Psoas muscle (tissue), 8 donors: Measurements from ENCODE around the gene RASSF3. TPM values are rescaled to one million over a fixed set of nuclear protein-coding genes. Genes with fewer than 3 reads are reported as not detected.

Source experiments
- ATAC-seq, 4 donors: fragments of 200-7000 bp; cut with Tn5 transposase; one replicate each; pipeline ENCODE4 v1.9.1; 2020; ENCODE audit warnings: moderate library complexity in 3 of 4, mild to moderate bottlenecking in 2 of 4
- DNase-seq, 2 donors: peaks; one replicate each; pipeline ENCODE4 v3.0.0-alpha.2; 2020
- H3K27ac ChIP-seq: fragments of 200-600 bp; one replicate; pipeline ENCODE4 v1.8.0; 2022
- H3K27me3 ChIP-seq, 3 donors: fragments of 200-600 bp in 1 of 3; one replicate each; pipeline versions ENCODE4 v1.6.1 to v1.8.0; 2013 to 2022; ENCODE audit warnings: low read length in 2 of 3, mild to moderate bottlenecking in 2 of 3, moderate library complexity in 1 of 3; ENCODE audit not compliant: insufficient read depth in 3 of 3
- H3K36me3 ChIP-seq, 2 donors: fragments of 200-600 bp in 1 of 2; one replicate each; pipeline versions ENCODE4 v1.6.1 to v1.8.0; 2013 to 2022; ENCODE audit warnings: low read depth in 1 of 2, mild to moderate bottlenecking in 1 of 2, moderate library complexity in 1 of 2; ENCODE audit not compliant: insufficient read depth in 1 of 2
- H3K4me1 ChIP-seq: fragments of 200-600 bp; one replicate; pipeline ENCODE4 v1.8.0; 2022
- H3K4me3 ChIP-seq: fragments of 200-600 bp; one replicate; pipeline ENCODE4 v1.8.0; 2022; ENCODE audit warnings: mild to moderate bottlenecking
- H3K9me3 ChIP-seq: fragments of 200-600 bp; one replicate; pipeline ENCODE4 v1.8.0; 2022
- WGBS, 3 donors: extraction: QIAGEN DNeasy Blood & Tissue Kit; methylation state at CpG; one replicate each; pipeline versions ENCODE4 v1.1.6 to v1.1.7; 2013; 5-methylcytosine and 5-hydroxymethylcytosine counted together
- intact Hi-C, 2 donors: fragments of 100-400 bp; cut with DNase I; formaldehyde crosslinking; loops; one replicate each; pipeline versions ENCODE4 v1.11.0 to v1.14.2; 2022
- polyA plus RNA-seq, 3 donors: library from polyadenylated mRNA; stranded (reverse); fragments of 200-250 nt; gene quantifications; one replicate each; pipeline ENCODE4 v1.2.3, GENCODE V29; 2013
- total RNA-seq, 4 donors: library from RNA; stranded (reverse); fragmentation: NEBNext Ultra II Directional in 2 of 4; extraction: Animal tissue kit (Norgen Biotek cat#: 25700) in 2 of 4; gene quantifications; one replicate each; pipeline versions ENCODE4 v1.2.1 to v1.2.4, GENCODE V29; 2021 to 2023
- TF ChIP-seq, protein P1 (sequence below): fragments of 200-600 bp; IDR thresholded peaks from one replicate; pipeline ENCODE4 v1.8.0; 2022; ENCODE audit warnings: antibody characterized with exemption
- donor health status: healthy with polysubstance abuse.
- donor health status: DM: no; HTN: no; CAD: no; lungs with moderate emphysema.
- donor health status: Bipolar disorder and iron deficiency.
- donor health status: healthy.
- donor health status: DM: yes; HTN: yes; CAD: no.
- donor health status: DM: no; HTN: no; CAD: no.
- donor health status: DM: no; HTN: no; CAD: no.
- donor health status: DM: yes; HTN: yes; CAD: no.

RASSF3 gene
- total and polyA plus RNA-seq, 7 donors, result 4.9 to 30.6 (median 14.5) TPM

DNA sequence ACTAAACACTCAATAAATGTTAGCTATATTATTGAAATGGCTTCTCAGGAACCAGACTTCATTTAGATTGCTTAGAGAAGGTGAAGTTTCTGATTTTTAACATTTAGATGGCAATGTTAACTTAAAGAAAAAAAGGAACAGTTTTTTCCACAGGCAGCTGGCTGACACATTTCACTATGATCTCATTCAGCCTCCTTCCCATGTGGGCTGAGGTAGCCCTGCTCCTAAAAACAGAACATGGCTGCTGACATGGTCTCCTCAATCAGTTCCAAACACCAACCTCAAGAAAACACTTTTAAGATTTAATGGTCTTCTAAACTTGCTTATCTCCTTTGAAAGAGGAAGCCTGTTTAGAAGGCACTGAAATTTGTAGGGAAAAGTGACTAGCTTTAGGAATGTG lies 125.1 kb downstream of the RASSF3 start:
- TF ChIP-seq, protein P1, sequence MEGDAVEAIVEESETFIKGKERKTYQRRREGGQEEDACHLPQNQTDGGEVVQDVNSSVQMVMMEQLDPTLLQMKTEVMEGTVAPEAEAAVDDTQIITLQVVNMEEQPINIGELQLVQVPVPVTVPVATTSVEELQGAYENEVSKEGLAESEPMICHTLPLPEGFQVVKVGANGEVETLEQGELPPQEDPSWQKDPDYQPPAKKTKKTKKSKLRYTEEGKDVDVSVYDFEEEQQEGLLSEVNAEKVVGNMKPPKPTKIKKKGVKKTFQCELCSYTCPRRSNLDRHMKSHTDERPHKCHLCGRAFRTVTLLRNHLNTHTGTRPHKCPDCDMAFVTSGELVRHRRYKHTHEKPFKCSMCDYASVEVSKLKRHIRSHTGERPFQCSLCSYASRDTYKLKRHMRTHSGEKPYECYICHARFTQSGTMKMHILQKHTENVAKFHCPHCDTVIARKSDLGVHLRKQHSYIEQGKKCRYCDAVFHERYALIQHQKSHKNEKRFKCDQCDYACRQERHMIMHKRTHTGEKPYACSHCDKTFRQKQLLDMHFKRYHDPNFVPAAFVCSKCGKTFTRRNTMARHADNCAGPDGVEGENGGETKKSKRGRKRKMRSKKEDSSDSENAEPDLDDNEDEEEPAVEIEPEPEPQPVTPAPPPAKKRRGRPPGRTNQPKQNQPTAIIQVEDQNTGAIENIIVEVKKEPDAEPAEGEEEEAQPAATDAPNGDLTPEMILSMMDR, result no peak
- Histone ChIP-seq H3K4me3 (no peak overlapping the region), H3K36me3 (peaks cover 11 to 65% of the 10 kb centered on the region in 2 donors), H3K9me3 (no peaks in the 10 kb centered on the region), H3K27ac (no peak overlapping the region), H3K27me3 (no peaks in the 10 kb centered on the region), H3K4me1 (peaks cover 9% of the 10 kb centered on the region)
- intact Hi-C loops, result loop anchor here in 1 of 2 donors (10.0 kb wide), 1 partner anchor 311 kb away; no protein-coding TSS in a partner anchor
- DNase-seq (no peak), ATAC-seq (no peak)

DNA sequence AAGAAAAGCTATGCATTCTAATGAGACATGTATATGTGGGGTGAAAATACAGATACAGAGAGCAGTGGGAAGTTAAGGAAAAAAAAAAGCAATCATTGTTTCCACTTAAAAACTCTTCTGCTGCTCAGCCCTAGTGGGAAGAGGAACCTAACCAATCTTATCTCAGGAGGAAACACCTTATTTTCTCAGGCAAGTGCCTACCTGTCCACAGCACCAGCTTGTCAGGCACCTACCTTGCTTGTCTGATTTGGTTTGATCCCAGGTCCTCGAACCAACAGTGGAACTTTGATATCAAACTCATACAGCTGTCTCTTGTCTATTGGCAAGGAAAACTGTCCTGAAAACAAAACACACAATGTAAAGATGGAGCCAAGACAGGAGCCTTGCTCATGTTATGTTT lies 126.5 kb downstream of the RASSF3 start:
- ATAC-seq (no peak), DNase-seq (no peak)
- peaks cover 9% of the 10 kb centered on the region for H3K4me1 ChIP-seq
- H3K9me3 ChIP-seq, result no peaks in the 10 kb centered on the region
- TF ChIP-seq, protein P1, result no peak
- intact Hi-C loops, result loop anchor here in 1 of 2 donors (10.0 kb wide), 1 partner anchor 312 kb away; no protein-coding TSS in a partner anchor
- no peak overlapping the region for H3K27ac ChIP-seq
- no peak overlapping the region for H3K4me3 ChIP-seq
- H3K36me3 ChIP-seq, result peaks cover 14 to 72% of the 10 kb centered on the region in 2 donors
- no peaks in the 10 kb centered on the region for H3K27me3 ChIP-seq
- WGBS, 3 donors, result 35 to 81% (median 48%) methylated on average over 1 of the region's 1 CpG

DNA sequence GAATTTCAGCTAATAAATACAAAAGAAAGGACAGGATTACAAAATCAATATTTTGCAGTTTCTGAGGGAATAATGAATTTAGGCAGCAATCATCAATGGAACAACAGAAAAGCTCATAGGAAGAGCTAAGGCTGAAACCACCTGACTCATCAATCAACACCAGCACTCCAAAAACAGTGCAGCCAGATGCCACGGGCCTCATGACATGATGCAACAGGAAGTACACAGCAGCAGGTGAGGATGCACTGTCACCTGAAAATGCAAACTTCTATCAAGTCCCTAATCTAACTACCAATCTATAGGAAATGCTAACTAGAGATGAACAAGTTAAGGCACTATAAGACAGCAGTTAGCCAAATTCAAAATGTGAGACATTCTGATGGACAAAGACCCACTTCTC lies 127.2 kb downstream of the RASSF3 start:
- H3K27ac ChIP-seq, result no peak overlapping the region
- peaks cover 18 to 79% of the 10 kb centered on the region in 2 donors for H3K36me3 ChIP-seq
- H3K4me3 ChIP-seq, result no peak overlapping the region
- peaks cover 9% of the 10 kb centered on the region for H3K4me1 ChIP-seq
- intact Hi-C loops, result loop anchor here in 1 of 2 donors (10.0 kb wide), 1 partner anchor 313 kb away; no protein-coding TSS in a partner anchor
- H3K27me3 ChIP-seq, result no peaks in the 10 kb centered on the region
- ATAC-seq (no peak), DNase-seq (no peak)
- 50 to 70% (median 52%) methylated on average over 1 of the region's 1 CpG for WGBS, 3 donors
- no peaks in the 10 kb centered on the region for H3K9me3 ChIP-seq
- TF ChIP-seq, protein P1, result no peak

DNA sequence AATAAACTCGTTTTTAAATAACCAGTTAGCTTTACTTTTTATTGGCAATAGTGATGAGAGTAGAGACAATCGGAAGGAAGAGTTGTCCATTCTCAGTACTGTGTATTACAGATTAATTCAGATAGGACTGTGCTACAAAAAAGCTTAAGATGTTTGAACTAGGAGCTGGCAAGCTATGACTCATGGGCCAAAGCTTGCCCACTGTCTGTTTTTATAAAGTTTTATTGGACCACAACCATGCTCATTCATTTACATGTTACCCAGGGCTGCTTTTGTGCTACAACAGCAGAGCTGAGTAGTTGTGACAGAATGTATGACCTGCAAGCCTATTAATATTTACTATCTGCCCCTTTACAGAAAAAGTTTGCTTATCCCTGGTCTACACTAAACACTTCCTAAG lies 129.5 kb downstream of the RASSF3 start:
- no peak for DNase-seq
- WGBS, 3 donors, result 91 to 95% (median 93%) methylated on average over 2 of the region's 2 CpGs
- Histone ChIP-seq H3K27me3 (no peaks in the 10 kb centered on the region), H3K36me3 (peaks cover 24 to 98% of the 10 kb centered on the region in 2 donors), H3K4me3 (no peak overlapping the region), H3K27ac (no peak overlapping the region), H3K4me1 (no peaks in the 10 kb centered on the region), H3K9me3 (no peaks in the 10 kb centered on the region)
- ATAC-seq, result no peak
- intact Hi-C loops, result loop anchor here (10.0 kb wide), 2 partner anchors 305 to 315 kb away; no protein-coding TSS in a partner anchor
- TF ChIP-seq, protein P1, result no peak

DNA sequence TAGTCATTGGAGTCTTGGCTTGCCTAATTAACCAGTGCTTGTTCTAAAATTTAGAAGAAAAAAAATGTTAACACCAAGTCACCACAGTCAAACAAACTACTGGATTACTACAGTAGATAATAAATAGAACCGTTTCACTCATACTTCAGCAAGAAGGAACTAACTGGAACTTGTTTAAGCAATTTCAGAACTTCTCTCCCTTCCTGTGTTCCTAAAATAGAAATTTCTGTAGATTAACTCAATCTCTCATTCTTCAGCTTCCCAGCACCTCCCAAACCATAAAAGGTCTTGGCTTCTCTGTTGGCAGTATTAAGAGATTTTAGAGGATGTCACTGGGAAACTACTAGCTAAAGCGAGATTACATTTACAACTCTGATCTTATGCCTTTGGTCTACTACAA lies 130.4 kb downstream of the RASSF3 start:
- DNase-seq (no peak), ATAC-seq (no peak)
- WGBS, 3 donors, result 76 to 83% (median 80%) methylated on average over 2 of the region's 2 CpGs
- H3K27ac ChIP-seq, result no peak overlapping the region
- H3K9me3 ChIP-seq, result no peaks in the 10 kb centered on the region
- H3K4me3 ChIP-seq, result no peak overlapping the region
- H3K36me3 ChIP-seq, result peaks cover 24 to 98% of the 10 kb centered on the region in 2 donors
- no peaks in the 10 kb centered on the region for H3K27me3 ChIP-seq
- H3K4me1 ChIP-seq, result no peaks in the 10 kb centered on the region
- TF ChIP-seq, protein P1, result no peak
- intact Hi-C loops, result loop anchor here in 1 of 2 donors (10.0 kb wide), 1 partner anchor 306 kb away; no protein-coding TSS in a partner anchor
